ENCODE results near the gene HOXA7. TPM values are rescaled to one million over a fixed set of nuclear protein-coding genes. Genes with fewer than 3 reads are reported as not detected.

The HOXA7 gene
- total RNA-seq, 1 experiment from 2014 or later, result 0.95 TPM

DNA sequence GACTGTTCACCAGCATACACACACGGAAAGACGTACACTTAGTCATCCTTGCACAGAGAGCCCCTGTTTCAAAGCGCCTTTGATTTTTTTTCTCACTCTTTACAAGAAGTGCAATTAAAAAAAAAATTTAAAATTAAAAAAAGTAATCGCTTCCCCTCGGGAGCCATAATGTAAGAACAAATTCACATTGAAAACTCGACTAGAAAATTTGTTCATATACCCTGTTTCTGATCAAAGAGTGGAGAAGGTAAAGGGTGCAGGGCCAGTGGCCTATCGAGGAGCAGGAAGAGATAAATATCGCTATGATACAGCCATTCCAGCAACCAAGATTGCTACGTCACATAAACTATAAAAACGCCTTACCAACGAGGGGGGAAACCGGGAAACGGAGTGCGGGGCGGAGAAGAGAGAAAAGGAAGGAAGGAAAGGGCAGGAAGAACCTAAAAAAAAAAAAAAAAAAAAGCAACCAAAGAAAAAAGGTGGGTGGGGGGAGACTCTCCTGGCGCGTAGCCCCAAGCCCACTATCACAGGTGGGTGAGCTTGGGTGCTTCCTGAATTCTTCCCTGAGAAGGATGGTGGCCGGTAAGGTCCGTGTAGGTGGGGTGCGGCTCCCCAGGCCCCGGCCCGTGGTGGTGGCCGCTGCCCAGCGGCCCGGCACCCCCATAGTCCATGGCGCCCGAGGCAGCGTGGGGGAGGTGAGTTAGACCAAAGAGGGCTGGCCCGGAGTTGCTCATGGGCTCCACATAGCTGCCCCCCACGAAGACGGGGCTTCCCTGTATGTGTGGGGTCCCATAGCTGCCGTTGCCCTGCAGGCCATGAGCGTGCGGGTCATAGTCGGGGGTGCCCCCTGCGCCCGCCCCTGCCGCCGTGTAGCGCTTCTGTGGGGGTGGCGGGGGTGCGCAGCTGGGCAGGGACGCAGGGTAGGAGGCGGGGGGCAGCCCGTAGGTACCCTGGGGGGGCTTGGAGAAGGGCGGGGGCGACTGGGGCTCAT, 48.8 kb downstream of the HOXA7 start:
- Histone ChIP-seq H3K36me3 (no peaks in the 10 kb centered on the region), H3K9me3 (no peaks in the 10 kb centered on the region), H3K4me3 (no peak overlapping the region), H3K27me3 (no peaks in the 10 kb centered on the region)
- no peak for DNase-seq

DNA sequence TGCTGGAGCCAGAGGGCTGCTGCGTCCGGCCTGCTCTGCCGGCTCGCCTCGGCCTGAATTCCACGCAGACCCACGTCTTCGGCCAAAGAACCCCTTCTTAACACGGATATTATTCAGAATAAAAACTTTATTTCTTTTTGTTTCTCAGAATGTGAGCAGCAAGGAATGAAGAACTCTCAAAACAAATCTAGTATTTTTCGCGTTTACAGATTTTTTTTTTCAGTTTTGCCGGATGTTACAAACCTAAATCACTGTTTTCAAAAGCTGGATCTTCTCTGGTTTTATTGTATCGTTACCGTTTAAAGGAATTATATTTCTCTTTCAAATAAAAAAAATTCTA, 49.6 kb downstream of the HOXA7 start:
- Histone ChIP-seq H3K4me3 (no peak overlapping the region), H3K27me3 (no peaks in the 10 kb centered on the region), H3K9me3 (no peaks in the 10 kb centered on the region), H3K36me3 (no peaks in the 10 kb centered on the region)
- no peak for DNase-seq

DNA sequence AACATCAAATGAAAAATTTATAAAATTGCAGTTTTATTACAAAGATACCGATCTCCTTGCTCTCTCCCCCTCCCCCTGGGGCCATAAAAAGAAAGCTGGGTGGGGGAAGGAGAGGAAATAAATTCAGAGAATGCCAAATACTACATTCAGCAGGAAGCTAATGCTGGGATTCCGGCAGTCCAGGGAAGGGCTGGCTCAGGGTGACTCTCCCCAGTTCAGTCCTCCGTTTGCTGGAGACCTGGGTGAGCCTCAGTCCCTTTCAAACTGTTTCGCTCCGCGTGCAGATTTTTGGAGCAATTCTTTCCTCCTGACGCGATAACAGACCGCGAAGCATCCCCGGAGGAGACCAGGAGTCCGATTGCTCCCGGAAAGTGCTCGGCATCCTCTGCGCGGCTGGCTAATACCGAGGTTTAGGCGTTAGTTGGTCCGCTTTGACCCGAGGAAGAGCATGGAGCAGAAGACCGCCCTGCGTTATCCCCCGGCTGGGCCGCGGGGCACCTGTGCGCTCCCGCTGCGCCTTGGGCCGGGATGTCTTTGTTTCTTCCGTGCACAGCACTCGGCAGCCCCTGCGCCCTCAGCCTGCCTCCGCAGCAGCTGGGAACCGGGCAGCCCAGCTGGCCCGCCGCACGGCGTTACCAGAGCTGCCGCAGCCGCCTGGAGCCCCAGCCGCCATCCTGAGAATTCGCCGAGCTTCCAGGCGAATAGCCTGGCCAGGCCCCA, 50.1 kb downstream of the HOXA7 start:
- Histone ChIP-seq H3K36me3 (0 out of 2 replicates have a peak, but pooled peaks cover under 1% of the 10 kb centered on the region), H3K27me3 (no peaks in the 10 kb centered on the region), H3K9me3 (no peaks in the 10 kb centered on the region), H3K4me3 (no peak overlapping the region)
- no peak for DNase-seq

- DNase-seq, result no peak
- Histone ChIP-seq H3K9me3 (no peaks in the 10 kb centered on the region), H3K36me3 (peaks cover 9% of the 10 kb centered on the region; the same call in 1 of the 2 replicates), H3K27me3 (no peaks in the 10 kb centered on the region), H3K4me3 (no peak overlapping the region)
Measured at GRCh38 chr7:27105301-27106031, 51.0 kb downstream of the HOXA7 start.

DNA sequence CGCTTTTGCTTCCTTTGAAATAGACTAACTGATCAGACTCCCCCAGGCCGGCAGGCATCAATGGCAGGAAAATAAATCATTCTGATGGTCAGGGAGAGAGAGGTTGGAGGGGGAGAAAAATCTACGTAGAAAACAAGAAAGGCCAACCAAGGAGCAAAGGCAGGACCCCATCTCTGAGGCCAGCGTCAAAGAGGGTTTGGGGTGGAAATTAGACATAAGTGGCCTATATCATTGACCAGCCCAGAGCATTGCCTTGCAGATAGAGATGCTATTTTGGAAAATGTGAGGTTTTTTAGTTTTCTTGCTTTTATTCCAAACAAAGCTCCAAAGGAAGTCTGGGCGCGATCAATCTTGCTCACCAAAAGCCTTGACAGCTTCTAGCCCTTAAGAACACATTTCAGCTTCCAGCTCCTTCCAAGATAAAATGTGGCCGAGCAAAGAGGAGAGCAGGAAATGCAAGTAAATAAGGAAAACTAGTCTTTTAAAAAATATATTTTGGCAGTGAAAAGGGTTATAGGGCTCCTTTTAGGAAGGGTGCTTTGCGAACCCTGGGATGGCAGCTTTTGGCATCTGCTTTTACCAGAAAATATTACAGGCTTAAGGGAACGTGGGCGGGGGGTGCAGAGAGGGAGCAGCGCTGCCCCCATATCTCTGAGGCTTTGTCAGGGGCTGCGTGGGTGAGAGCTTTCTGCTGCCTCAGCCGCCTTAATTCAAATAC, 52.0 kb downstream of the HOXA7 start:
- Histone ChIP-seq H3K4me3 (no peak overlapping the region), H3K27me3 (no peaks in the 10 kb centered on the region), H3K9me3 (no peaks in the 10 kb centered on the region), H3K36me3 (peaks cover 12% of the 10 kb centered on the region)
- DNase-seq, result no peak

Other genes with a start within 250 kb of the HOXA7 start
- gene HOXA1, start 60.7 kb downstream of the HOXA7 start, total RNA-seq (2014; rRNA removed; shearing (Covaris generic); ENCODE audit: low replicate concordance), result 0.27 and 1.1 TPM in 2 replicates
- 0.35 TPM in 1 of 2 replicates, not detected in the other for gene HOXA2, start 54.0 kb downstream of the HOXA7 start, total RNA-seq (2014; rRNA removed; shearing (Covaris generic); ENCODE audit: low replicate concordance)
- gene HOXA4, start 25.9 kb downstream of the HOXA7 start, total RNA-seq (2014; rRNA removed; shearing (Covaris generic); ENCODE audit: low replicate concordance), result 1.5 TPM in 1 of 2 replicates, not detected in the other
- gene HOXA5, start 13.0 kb downstream of the HOXA7 start, total RNA-seq (2014; rRNA removed; shearing (Covaris generic); ENCODE audit: low replicate concordance), result 1.7 and 2.7 TPM in 2 replicates
- 0.82 and 5.1 TPM in 2 replicates for gene HOXA6, start 8.9 kb downstream of the HOXA7 start, total RNA-seq (2014; rRNA removed; shearing (Covaris generic); ENCODE audit: low replicate concordance)
- gene HOXA3, start 4.1 kb downstream of the HOXA7 start, total RNA-seq (2014; rRNA removed; shearing (Covaris generic); ENCODE audit: low replicate concordance), result 4.3 TPM in 1 of 2 replicates, not detected in the other
- 25.4 and 29.9 TPM in 2 replicates for gene HOXA9, start 8.9 kb upstream of the HOXA7 start, total RNA-seq (2014; rRNA removed; shearing (Covaris generic); ENCODE audit: low replicate concordance)
- gene HOXA10, start 17.6 kb upstream of the HOXA7 start, total RNA-seq (2014; rRNA removed; shearing (Covaris generic); ENCODE audit: low replicate concordance), result 18.0 and 26.7 TPM in 2 replicates
- 3.2 and 3.7 TPM in 2 replicates for gene HOXA11, start 28.6 kb upstream of the HOXA7 start, total RNA-seq (2014; rRNA removed; shearing (Covaris generic); ENCODE audit: low replicate concordance)
- 0.30 and 1.5 TPM in 2 replicates for gene HOXA13, start 43.4 kb upstream of the HOXA7 start, total RNA-seq (2014; rRNA removed; shearing (Covaris generic); ENCODE audit: low replicate concordance)
- not detected in 2 replicates for gene EVX1, start 86.1 kb upstream of the HOXA7 start, total RNA-seq (2014; rRNA removed; shearing (Covaris generic); ENCODE audit: low replicate concordance)